ENCODE results near the gene FAM3A. TPM values are rescaled to one million over a fixed set of nuclear protein-coding genes. Genes with fewer than 3 reads are reported as not detected.

FAM3A gene
- total RNA-seq, 1 experiment from 2014 or later: 25.0 TPM

GRCh38 chrX:154478728-154479622, 37.1 kb downstream of the FAM3A start, which contains the start of gene LAGE3 (continued):
- TF ChIP-seq PRDM15 (CRISPR knock-in tag; IDR thresholded peaks at IDR 0.05) (no peak; the same call in 1 of the 2 replicates), CREB1 (CRISPR knock-in tag; IDR thresholded peaks at IDR 0.05) (peak; percentile 61; the same call in 1 of the 2 replicates), CTCF (IDR thresholded peaks at IDR 0.05) (no peak), ZMAT4 (CRISPR knock-in tag; IDR thresholded peaks at IDR 0.05) (no peak), USF2 (CRISPR knock-in tag; IDR thresholded peaks at IDR 0.05) (peak; percentile 57), ZNF416 (CRISPR knock-in tag; IDR thresholded peaks at IDR 0.05) (no peak), JUN (CRISPR knock-in tag; IDR thresholded peaks at IDR 0.05) (no peak), ZBTB43 (CRISPR knock-in tag; IDR thresholded peaks at IDR 0.05) (no peak), SMAD3 (CRISPR knock-in tag; IDR thresholded peaks at IDR 0.05; ENCODE audit: borderline replicate concordance) (no peak), TP53 (CRISPR knock-in tag; IDR thresholded peaks at IDR 0.05) (peak; percentile 47; the same call in 1 of the 2 replicates), ZNF138 (CRISPR knock-in tag; conservative IDR thresholded peaks at IDR 0.05) (no peak), ATF6 (CRISPR knock-in tag; IDR thresholded peaks at IDR 0.05) (no peak), FOXP4 (CRISPR knock-in tag; IDR thresholded peaks at IDR 0.05) (peak; percentile 84; the same call in 1 of the 2 replicates), PRRX2 (CRISPR knock-in tag; IDR thresholded peaks at IDR 0.05) (no peak), HMGXB4 (CRISPR knock-in tag; IDR thresholded peaks at IDR 0.05) (no peak), ZNF263 (CRISPR knock-in tag; IDR thresholded peaks at IDR 0.05; ENCODE audit: low read depth) (no peak), ERG (CRISPR knock-in tag; IDR thresholded peaks at IDR 0.05) (no peak), GTF2I (CRISPR knock-in tag; conservative IDR thresholded peaks at IDR 0.05) (no peak), NR1H2 (CRISPR knock-in tag; IDR thresholded peaks at IDR 0.05) (no peak; the same call in 1 of the 2 replicates), USF1 (CRISPR knock-in tag; IDR thresholded peaks at IDR 0.05) (peak; percentile 75), NR3C1 (CRISPR knock-in tag; conservative IDR thresholded peaks at IDR 0.05; ENCODE audit: low read depth) (no peak), ATF1 (CRISPR knock-in tag; IDR thresholded peaks at IDR 0.05) (no peak)
